Panc1 (cell line): ENCODE measurements around the gene ZNF362.

Experiments used
- CTCF ChIP-seq: fragments of 450-650 bp; IDR thresholded peaks from 2 replicates; pipeline ENCODE4 v1.5.1; 2017; ENCODE audit warnings: mild to moderate bottlenecking
- POLR2AphosphoS5 ChIP-seq: IDR thresholded peaks from 2 replicates; pipeline ENCODE4 v1.6.1; 2012; ENCODE audit warnings: mild to moderate bottlenecking, low read depth, low read length, moderate library complexity
- REST ChIP-seq, 2 experiments: IDR thresholded peaks; 2 replicates each; pipeline ENCODE4 v1.6.1; 2011 to 2012; ENCODE audit warnings: low read depth in 2 of 2, control low read depth in 1 of 2, low read length in 1 of 2, mild to moderate bottlenecking in 1 of 2, moderate library complexity in 1 of 2; ENCODE audit not compliant: insufficient read depth in 1 of 2
- TCF7L2 ChIP-seq: IDR thresholded peaks from 2 replicates; pipeline ENCODE4 v1.6.1; 2011; ENCODE audit warnings: mild to moderate bottlenecking, low read depth, low read length, inconsistent platforms

- TF ChIP-seq CTCF, result no peak
- TF ChIP-seq POLR2AphosphoS5, result no peak
- no peak for TF ChIP-seq REST (IDR thresholded peaks at IDR 0.05; ENCODE audit: insufficient read depth in 1 of 2, low read depth in 2 of 2, low read length in 1 of 2)
- TF ChIP-seq TCF7L2, result no peak
Measured at GRCh38 chr1:33288976-33289857, 32.9 kb downstream of the ZNF362 start.
